CD4-positive, alpha-beta T cell treated with Interleukin-6 for 4 hours (primary cell): ENCODE data around the gene FGD5.

Experiments used
- DNase-seq: peaks from one replicate; pipeline ENCODE4 v3.0.0-alpha.2; 2020; ENCODE audit warnings: mixed read lengths

The FGD5 gene

GRCh38 chr3:14935592-14936345, 117.0 kb downstream of the FGD5 start:
- DNase-seq: no peak

- DNase-seq: no peak
Measured at GRCh38 chr3:14938954-14939353, 120.2 kb downstream of the FGD5 start.

- no peak for DNase-seq
Measured at GRCh38 chr3:14941871-14942270, 123.1 kb downstream of the FGD5 start.

GRCh38 chr3:14943042-14943441, 124.3 kb downstream of the FGD5 start:
- no peak for DNase-seq

GRCh38 chr3:14946236-14946635, 127.5 kb downstream of the FGD5 start:
- no peak for DNase-seq

GRCh38 chr3:14946739-14947099, 128.0 kb downstream of the FGD5 start:
- no peak for DNase-seq

- DNase-seq: peak; percentile 91
Measured at GRCh38 chr3:14947100-14947885, 128.5 kb downstream of the FGD5 start, which contains the start of gene NR2C2. Gene NR2C2, plus strand, starts transcription at chr3:14947583. Its CDS starts 56,332 bp downstream, at chr3:15003915.

- peak; percentile 97 for DNase-seq
Measured at GRCh38 chr3:14947886-14948608, 129.3 kb downstream of the FGD5 start.

GRCh38 chr3:14948609-14949038, 129.9 kb downstream of the FGD5 start:
- no peak for DNase-seq

GRCh38 chr3:14949126-14949525, 130.4 kb downstream of the FGD5 start:
- DNase-seq: no peak

GRCh38 chr3:14950274-14950673, 131.5 kb downstream of the FGD5 start:
- DNase-seq: no peak

GRCh38 chr3:14957153-14957552, 138.4 kb downstream of the FGD5 start:
- no peak for DNase-seq

- DNase-seq: no peak
Measured at GRCh38 chr3:14957925-14958324, 139.2 kb downstream of the FGD5 start.

GRCh38 chr3:14959359-14959943, 140.7 kb downstream of the FGD5 start:
- no peak for DNase-seq

GRCh38 chr3:14962762-14963161, 144.0 kb downstream of the FGD5 start:
- no peak for DNase-seq

GRCh38 chr3:14967285-14967684, 148.5 kb downstream of the FGD5 start:
- no peak for DNase-seq

- DNase-seq: no peak
Measured at GRCh38 chr3:14969671-14970070, 150.9 kb downstream of the FGD5 start.

- DNase-seq: no peak
Measured at GRCh38 chr3:14976317-14976716, 157.6 kb downstream of the FGD5 start.

GRCh38 chr3:14980689-14981088, 161.9 kb downstream of the FGD5 start:
- DNase-seq: no peak
